Esophagus squamous epithelium (tissue), 5 donors: Measurements from ENCODE around the gene PPM1N. TPM values are rescaled to one million over a fixed set of nuclear protein-coding genes. Genes with fewer than 3 reads are reported as not detected.

Experiments used
- DNase-seq: peaks from one replicate; lab custom pipeline; 2025; lab: John Stamatoyannopoulos, UW
- H3K27ac ChIP-seq, 4 donors: fragments of 200-600 bp; sonication (generic); one replicate each; pipeline ENCODE4 v1.5.1; 2016 to 2019; ENCODE audit warnings: mild to moderate bottlenecking in 1 of 4
- H3K27me3 ChIP-seq, 4 donors: fragments of 200-600 bp; sonication (generic); 1 replicate in 3 of 4; 2 replicates in 1 of 4; pipeline versions ENCODE4 v1.5.1 to v1.6.0; 2017 to 2021; ENCODE audit warnings: antibody characterized with exemption in 1 of 4
- H3K36me3 ChIP-seq, 3 donors: fragments of 200-600 bp; sonication (generic); one replicate each; pipeline ENCODE4 v1.5.1; 2016 to 2019
- H3K4me1 ChIP-seq, 3 donors: fragments of 200-600 bp; sonication (generic); one replicate each; pipeline ENCODE4 v1.5.1; 2017 to 2019
- H3K4me3 ChIP-seq, 4 donors: fragments of 200-600 bp; sonication (generic); 1 replicate in 3 of 4; 2 replicates in 1 of 4; pipeline ENCODE4 v1.5.1; 2016 to 2019; ENCODE audit warnings: mild to moderate bottlenecking in 2 of 4, moderate library complexity in 1 of 4
- H3K9me3 ChIP-seq, 3 donors: fragments of 200-600 bp; sonication (generic); one replicate each; pipeline ENCODE4 v1.5.1; 2016 to 2019
- POLR2A ChIP-seq, 4 donors: fragments of 450-650 bp; IDR thresholded peaks; one replicate each; pipeline ENCODE4 v1.6.1; 2017; ENCODE audit warnings: antibody characterized with exemption in 4 of 4, mild to moderate bottlenecking in 4 of 4, moderate library complexity in 3 of 4
- WGBS, 2 donors: methylation state at CpG; one replicate each; pipeline ENCODE4 v1.1.5; 2018; 5-methylcytosine and 5-hydroxymethylcytosine counted together
- intact Hi-C: fragments of 100-400 bp; cut with DNase I; formaldehyde crosslinking; loops from one replicate; pipeline ENCODE4 v1.15.0; 2022
- total RNA-seq, 4 donors: library from RNA; depleted of rRNA; stranded (reverse); fragments of >200 nt; gene quantifications; one replicate each; pipeline ENCODE4 v1.1.0, GENCODE V29; 2016
- TF ChIP-seq, protein P1 (sequence below), 6 experiments: fragments of 450-650 bp in 4 of 6; fragments of 200-600 bp in 2 of 6; sonication (generic) in 2 of 6; IDR thresholded peaks; one replicate each; pipeline ENCODE4 v1.5.1; 2016 to 2019; ENCODE audit warnings: antibody characterized with exemption in 6 of 6, mild to moderate bottlenecking in 4 of 6, moderate library complexity in 4 of 6
- donor health status: DM: yes; HTN: yes; CAD: no.

Gene PPM1N
- total RNA-seq, 4 donors from 2014 or later = 1.8 to 6.7 (median 4.0) TPM

DNA sequence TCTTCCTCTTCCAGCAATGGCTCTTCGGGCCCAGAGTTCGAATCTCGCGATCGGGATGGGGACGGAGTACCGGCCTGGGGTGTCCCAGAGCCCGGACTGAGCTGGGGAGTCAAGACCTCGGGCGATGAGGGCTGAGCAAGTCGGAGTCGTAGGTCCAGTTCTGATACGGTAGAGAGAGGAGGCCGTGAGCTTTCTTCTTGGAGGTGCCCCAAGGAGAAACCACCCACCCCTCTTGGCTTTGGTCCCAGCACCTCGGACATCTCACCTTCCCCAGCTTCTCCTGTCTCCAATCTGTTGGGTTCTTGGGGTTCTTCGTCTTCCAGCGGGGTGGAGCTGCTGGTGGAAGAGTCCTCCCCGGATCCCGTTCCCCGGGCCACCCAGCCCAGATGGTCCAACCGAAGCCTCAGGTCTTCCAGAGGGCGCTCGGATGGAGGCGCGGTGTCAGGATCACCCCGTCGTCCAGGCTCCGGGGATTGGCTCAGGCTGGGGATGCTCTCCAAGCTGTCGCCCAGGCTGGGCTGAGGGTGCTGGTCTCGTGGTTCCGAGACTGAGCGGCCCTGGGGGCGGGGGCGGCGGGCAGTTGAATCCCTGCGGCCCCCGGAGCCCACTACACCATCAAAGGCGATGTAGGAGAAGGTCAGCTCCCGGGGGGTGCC is 3.9 kb upstream of the PPM1N start:
- whole genome bisulfite sequencing, 2 donors = 90 to 91% methylated on average over 14 to 23 of the region's 39 CpGs
- Histone ChIP-seq H3K9me3 (no peaks in the 10 kb centered on the region), H3K27ac (no peak overlapping the region), H3K4me1 (peaks cover 43 to 57% (median 47%) of the 10 kb centered on the region in 3 donors), H3K27me3 (peaks cover 0 to 23% (median 0%) of the 10 kb centered on the region in 4 donors), H3K36me3 (no peaks in the 10 kb centered on the region), H3K4me3 (no peak overlapping the region)
- DNase-seq = no peak
- intact Hi-C loops = no loop called here
- TF ChIP-seq, protein P1, sequence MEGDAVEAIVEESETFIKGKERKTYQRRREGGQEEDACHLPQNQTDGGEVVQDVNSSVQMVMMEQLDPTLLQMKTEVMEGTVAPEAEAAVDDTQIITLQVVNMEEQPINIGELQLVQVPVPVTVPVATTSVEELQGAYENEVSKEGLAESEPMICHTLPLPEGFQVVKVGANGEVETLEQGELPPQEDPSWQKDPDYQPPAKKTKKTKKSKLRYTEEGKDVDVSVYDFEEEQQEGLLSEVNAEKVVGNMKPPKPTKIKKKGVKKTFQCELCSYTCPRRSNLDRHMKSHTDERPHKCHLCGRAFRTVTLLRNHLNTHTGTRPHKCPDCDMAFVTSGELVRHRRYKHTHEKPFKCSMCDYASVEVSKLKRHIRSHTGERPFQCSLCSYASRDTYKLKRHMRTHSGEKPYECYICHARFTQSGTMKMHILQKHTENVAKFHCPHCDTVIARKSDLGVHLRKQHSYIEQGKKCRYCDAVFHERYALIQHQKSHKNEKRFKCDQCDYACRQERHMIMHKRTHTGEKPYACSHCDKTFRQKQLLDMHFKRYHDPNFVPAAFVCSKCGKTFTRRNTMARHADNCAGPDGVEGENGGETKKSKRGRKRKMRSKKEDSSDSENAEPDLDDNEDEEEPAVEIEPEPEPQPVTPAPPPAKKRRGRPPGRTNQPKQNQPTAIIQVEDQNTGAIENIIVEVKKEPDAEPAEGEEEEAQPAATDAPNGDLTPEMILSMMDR (IDR thresholded peaks at IDR 0.05) = no peak
- TF ChIP-seq POLR2A (IDR thresholded peaks at IDR 0.05) = no peak

DNA sequence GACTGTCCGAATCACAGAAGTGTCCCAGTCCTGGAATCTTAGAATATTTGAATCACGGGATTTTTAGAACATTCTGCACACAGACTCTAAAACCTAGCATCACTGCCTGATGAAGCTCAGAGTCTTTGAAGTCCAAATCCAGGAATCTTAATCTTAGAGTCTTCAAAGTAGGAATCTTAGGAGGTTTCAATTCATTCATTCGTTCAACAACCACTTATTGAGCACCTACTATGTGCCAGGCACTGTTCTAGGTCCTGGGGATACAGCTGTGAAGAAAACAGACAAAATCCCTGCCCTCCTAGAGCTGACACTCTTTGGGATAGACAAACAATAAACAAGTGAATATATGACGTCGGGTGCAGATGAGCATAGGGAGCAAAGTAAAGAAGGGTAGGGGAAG is 3.1 kb upstream of the PPM1N start:
- intact Hi-C loops = no loop called here
- H3K4me3 ChIP-seq = no peak overlapping the region
- WGBS, 2 donors = 77 to 79% methylated on average over 4 to 5 of the region's 5 CpGs
- no peaks in the 10 kb centered on the region for H3K36me3 ChIP-seq
- no peak for DNase-seq
- H3K27me3 ChIP-seq = peaks cover 0 to 28% (median 0%) of the 10 kb centered on the region in 4 donors
- no peaks in the 10 kb centered on the region for H3K9me3 ChIP-seq
- no peak for TF ChIP-seq POLR2A (IDR thresholded peaks at IDR 0.05)
- TF ChIP-seq, protein P1 (IDR thresholded peaks at IDR 0.05) = no peak
- peaks cover 44 to 63% (median 47%) of the 10 kb centered on the region in 3 donors for H3K4me1 ChIP-seq
- no peak overlapping the region for H3K27ac ChIP-seq

DNA sequence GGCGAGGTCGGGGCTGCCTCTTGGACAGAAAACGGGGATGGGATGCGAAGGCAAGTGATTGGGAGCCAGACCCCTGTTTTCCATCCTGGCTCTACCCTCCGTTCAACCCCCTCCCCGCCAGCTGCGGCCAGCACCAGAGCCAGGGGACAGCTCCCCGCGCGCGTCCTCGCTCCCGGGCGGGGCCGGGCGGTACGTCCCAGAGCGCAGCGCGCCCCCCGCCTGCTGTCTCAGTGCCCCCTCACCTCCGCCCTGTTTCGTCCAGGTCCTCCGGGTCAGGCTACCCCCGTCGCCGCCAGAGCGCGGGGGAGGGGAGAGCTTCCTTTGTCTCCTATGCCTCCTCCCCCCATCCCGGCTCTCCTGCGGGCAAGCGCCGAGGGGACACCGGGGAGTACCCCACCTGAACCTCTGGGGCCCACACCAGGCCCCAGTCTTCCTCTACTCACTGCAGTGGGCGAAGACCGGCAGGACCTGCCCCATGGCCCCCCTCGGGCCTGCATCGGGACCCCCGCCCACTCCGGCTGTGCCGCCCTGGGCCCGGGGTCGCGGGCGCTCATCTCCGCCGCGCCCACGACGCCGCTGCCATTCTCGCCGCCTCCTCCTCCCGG is 1.8 kb upstream of the PPM1N start:
- no peak for TF ChIP-seq POLR2A (IDR thresholded peaks at IDR 0.05)
- TF ChIP-seq, protein P1 (IDR thresholded peaks at IDR 0.05) = no peak
- WGBS, 2 donors = 0 to 8% methylated on average over 2 of the region's 54 CpGs
- peaks cover 44 to 63% (median 47%) of the 10 kb centered on the region in 3 donors for H3K4me1 ChIP-seq
- DNase-seq = no peak
- intact Hi-C loops = no loop called here
- H3K9me3 ChIP-seq = no peaks in the 10 kb centered on the region
- peaks cover 0 to 28% (median 0%) of the 10 kb centered on the region in 4 donors for H3K27me3 ChIP-seq
- peak overlapping the region; percentile 29 to 77 (median 64) for H3K27ac ChIP-seq
- H3K36me3 ChIP-seq = no peaks in the 10 kb centered on the region
- peak overlapping the region; percentile 41 to 79 (median 69) for H3K4me3 ChIP-seq

DNA sequence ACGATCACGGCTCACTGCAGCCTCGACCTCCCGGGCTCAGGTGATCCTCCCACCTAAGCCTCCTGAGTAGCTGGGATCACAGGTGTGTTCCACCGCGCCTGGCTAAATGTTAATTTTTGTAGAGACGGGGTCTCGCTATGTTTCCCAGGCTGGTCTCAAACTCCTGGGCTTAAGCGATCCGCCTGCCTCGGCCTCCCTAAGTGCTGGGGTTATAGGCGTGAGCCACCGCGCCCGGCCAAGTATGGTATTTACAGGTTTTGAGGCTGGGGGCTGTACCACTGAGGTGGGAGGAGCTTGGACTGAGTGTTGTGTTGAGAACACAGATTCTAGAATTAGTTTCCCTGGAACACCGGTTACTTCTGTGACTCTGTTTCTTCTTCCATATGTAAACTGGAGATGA is 452 bp upstream of the PPM1N start:
- peak overlapping the region in 1 of 4 donors; percentile 53 for H3K4me3 ChIP-seq
- no peak for DNase-seq
- peaks cover 0 to 28% (median 0%) of the 10 kb centered on the region in 4 donors for H3K27me3 ChIP-seq
- no peak overlapping the region for H3K27ac ChIP-seq
- TF ChIP-seq POLR2A (IDR thresholded peaks at IDR 0.05) = no peak
- no peaks in the 10 kb centered on the region for H3K9me3 ChIP-seq
- intact Hi-C loops = no loop called here
- H3K36me3 ChIP-seq = no peaks in the 10 kb centered on the region
- H3K4me1 ChIP-seq = peaks cover 40 to 55% (median 42%) of the 10 kb centered on the region in 3 donors
- 27 to 36% methylated on average over 11 to 14 of the region's 16 CpGs for WGBS, 2 donors

DNA sequence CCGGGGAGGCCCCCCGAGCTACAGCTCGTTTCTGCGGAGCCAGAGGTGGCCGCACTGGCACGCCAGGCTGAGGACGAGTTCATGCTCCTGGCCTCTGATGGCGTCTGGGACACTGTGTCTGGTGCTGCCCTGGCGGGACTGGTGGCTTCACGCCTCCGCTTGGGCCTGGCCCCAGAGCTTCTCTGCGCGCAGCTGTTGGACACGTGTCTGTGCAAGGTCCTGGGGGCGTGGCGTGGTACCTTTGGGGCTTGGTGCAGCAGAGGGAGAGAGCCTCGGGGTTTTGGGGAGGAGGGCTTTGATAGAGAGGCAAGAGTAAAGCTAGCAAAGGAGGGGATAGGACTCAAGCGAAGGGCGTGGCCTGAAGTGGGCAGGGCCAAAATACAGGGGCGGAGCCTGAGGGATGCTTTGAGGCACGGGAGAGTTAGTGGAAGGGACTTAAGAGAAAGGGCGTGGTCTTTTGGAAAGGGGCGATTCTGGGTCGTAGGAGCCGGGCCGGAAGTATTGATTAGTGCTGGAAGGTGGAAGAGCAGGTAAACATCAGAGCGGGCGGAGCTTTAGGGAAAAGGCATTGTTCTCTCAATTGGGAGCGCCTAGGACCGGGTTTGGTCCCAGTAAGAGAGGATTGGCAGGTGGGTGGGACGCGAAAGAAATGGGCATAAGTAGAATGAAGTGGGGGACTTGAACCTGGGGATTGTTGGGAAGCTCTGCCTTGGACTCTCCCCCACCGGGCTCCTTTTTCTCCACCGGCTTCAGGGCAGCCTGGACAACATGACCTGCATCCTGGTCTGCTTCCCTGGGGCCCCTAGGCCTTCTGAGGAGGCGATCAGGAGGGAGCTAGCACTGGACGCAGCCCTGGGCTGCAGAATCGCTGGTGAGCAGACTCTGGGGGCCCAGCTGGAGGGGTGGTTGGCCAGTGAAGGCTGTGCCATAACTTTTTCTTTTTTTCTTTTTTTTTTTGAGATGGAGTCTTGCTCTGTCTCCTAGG is 1.2 kb downstream of the PPM1N start:
- H3K4me1 ChIP-seq = peaks cover 31 to 42% (median 32%) of the 10 kb centered on the region in 3 donors
- peak overlapping the region in 1 of 4 donors; percentile 26 for H3K27ac ChIP-seq
- WGBS, 2 donors = 23 to 24% methylated on average over 21 to 27 of the region's 37 CpGs
- no peaks in the 10 kb centered on the region for H3K36me3 ChIP-seq
- H3K27me3 ChIP-seq = peaks cover 0 to 28% (median 0%) of the 10 kb centered on the region in 4 donors
- no peaks in the 10 kb centered on the region for H3K9me3 ChIP-seq
- no peak for TF ChIP-seq POLR2A (IDR thresholded peaks at IDR 0.05)
- TF ChIP-seq, protein P1 (IDR thresholded peaks at IDR 0.05) = peak in 1 of 6 experiments; percentile 4
- peak overlapping the region in 3 of 4 donors; percentile 1 to 53 (median 44) for H3K4me3 ChIP-seq
- intact Hi-C loops = no loop called here
- DNase-seq = no peak
